ENCODE data around the gene CDH4.

GRCh38 chr20:61240814-61241213 is 11.2 kb upstream of the CDH4 start:
- no peak for TF ChIP-seq ZNF281 (CRISPR knock-in tag; IDR thresholded peaks at IDR 0.05)
- no peak for TF ChIP-seq SMAD3 (CRISPR knock-in tag; IDR thresholded peaks at IDR 0.05; ENCODE audit: borderline replicate concordance)
- TF ChIP-seq GABPB1 (CRISPR knock-in tag; IDR thresholded peaks at IDR 0.05) = no peak
- TF ChIP-seq ATF2 (CRISPR knock-in tag; IDR thresholded peaks at IDR 0.05; ENCODE audit: borderline replicate concordance, low read depth) = no peak
- no peak for TF ChIP-seq MLX (CRISPR knock-in tag; IDR thresholded peaks at IDR 0.05)
- TF ChIP-seq FOXJ3 (CRISPR knock-in tag; IDR thresholded peaks at IDR 0.05; ENCODE audit: borderline replicate concordance) = no peak
- no peak for TF ChIP-seq CTCF (IDR thresholded peaks at IDR 0.05)
- no peak for TF ChIP-seq MAX (CRISPR knock-in tag; IDR thresholded peaks at IDR 0.05)
- TF ChIP-seq JUN (CRISPR knock-in tag; IDR thresholded peaks at IDR 0.05) = no peak
- TF ChIP-seq NR2C2 (CRISPR knock-in tag; IDR thresholded peaks at IDR 0.05) = no peak
- TF ChIP-seq SP1 (CRISPR knock-in tag; conservative IDR thresholded peaks at IDR 0.05) = no peak
- no peak for TF ChIP-seq NR3C1 (CRISPR knock-in tag; conservative IDR thresholded peaks at IDR 0.05; ENCODE audit: low read depth)
- no peak for TF ChIP-seq CREM (CRISPR knock-in tag; IDR thresholded peaks at IDR 0.05)
